Activated CD8-positive, alpha-beta memory T cell treated with anti-CD3 and anti-CD28 coated beads, Interleukin-2, amount 50 U/mL, for 24 hours (primary cell): Measurements from ENCODE around the gene ARL5B.

ENCODE experiments used
- DNase-seq: peaks from one replicate; pipeline ENCODE4 v3.0.0-alpha.2; 2020; ENCODE audit errors: extremely low read depth

The ARL5B gene

DNA sequence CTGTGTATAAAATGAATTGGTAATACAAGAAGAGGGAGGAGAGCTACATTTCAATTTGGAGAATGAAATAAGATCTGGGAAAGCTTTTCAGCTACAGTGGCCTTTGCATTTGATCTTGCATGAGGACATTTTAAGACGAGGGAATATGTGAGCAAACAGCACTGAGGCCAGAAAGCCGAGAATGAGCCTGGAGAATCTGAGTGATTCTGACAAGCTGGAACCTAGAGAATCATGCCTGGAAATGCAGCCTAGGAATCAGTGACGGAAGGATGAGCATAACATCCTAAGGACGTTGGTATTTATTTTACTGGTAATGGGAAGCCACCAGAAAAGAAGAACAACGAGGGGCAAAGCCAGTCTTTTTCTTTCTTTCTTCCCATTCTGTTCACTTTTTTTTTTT, 44.3 kb downstream of the ARL5B start:
- DNase-seq, result no peak

DNA sequence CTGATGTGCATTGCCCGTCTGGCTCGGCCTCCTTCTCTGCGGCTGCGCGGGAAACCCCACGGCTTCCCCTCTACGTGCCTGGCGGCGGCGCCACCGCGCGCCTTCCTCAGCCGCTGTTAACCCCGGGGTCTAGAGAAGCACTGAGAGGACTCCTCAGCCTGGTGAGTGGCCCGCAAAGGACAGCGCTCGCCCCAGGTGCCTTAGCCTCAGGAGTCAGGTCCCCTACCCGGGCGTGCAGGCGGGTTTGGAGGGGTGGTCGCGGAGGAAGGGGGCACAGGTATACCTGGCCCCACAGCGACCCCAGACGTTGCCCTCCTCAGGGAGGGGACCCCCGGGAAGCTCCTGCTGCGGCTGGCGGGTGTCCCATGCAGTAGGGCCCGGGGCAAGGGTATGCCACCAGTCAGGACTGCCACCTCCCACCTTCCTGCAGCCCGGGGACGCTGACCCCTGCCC, 51.0 kb downstream of the ARL5B start:
- DNase-seq, result no peak

DNA sequence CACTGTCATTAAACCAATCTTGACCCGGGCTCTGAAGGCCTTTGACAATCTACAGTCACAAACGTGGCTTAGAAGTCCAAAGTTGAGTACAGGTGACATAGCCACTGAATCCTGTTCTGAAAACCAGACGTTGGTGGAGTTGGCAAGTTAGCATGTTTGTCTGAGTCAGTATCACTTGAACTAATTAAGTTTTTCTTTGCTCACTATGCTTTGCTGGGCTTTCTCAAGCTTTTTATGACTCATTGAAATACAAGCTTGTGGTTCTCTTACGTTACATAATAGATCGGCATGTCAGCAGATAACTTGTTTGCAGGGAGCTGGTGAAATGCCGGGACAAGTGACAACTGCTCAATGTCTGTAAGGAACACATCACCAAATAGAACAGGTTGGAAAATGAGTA, 53.8 kb downstream of the ARL5B start:
- DNase-seq, result no peak

DNA sequence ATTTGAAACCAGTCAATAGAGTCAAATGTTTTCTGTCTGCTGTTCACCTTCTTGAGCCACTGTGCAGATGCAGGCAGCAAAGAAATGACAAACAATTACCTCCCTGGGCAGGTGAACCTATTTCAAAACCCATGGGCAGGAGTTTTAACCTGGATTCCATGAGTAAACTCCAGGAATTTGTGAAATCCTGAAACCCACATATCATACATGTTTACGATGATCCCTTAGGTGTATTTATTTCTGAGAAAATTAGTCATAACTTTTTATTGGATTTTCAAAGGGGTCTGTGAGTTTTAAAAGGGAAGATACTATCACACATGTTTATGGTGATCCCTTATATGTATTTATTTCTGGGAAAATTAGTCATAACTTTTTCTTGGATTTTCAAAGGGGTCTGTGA, 59.8 kb downstream of the ARL5B start:
- DNase-seq, result no peak

DNA sequence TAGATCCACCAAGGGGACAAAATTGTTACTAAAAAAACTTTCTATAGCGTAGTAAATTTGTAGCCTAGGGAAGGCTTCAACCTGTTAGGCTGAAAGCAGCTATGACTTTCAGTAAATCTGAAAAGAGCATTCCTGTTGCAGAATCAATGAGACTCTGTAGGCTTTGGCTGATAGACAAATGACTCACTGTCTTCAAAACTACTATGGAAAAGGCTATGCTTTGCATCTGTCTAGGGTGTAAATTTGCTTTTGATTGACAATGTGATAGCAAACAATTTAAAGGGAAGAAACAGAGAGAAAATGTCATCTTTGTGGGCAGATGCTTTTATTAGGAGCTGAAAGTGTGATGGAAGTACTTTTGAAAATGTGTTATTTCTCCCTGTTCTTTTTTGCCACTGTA, 60.6 kb downstream of the ARL5B start:
- DNase-seq, result no peak

DNA sequence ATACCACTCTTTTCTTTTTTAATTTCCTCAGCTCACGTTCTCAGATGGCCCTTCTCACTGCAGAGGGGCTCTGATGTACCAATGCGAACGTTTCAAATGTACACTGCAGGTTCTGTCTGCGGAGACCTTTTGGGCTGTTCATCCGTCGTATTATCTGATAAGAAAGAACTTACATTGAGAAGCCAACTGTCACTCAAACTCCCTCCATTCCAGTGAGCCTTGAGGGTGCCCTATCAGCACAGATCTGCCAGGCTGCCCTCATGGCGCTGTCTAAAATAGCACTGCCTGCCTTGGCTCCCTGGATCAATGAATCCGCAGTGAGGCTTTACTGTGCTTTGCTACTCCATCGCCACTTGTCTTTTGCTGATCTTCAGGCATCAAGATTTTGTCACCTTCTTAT, 61.8 kb downstream of the ARL5B start:
- no peak for DNase-seq

DNA sequence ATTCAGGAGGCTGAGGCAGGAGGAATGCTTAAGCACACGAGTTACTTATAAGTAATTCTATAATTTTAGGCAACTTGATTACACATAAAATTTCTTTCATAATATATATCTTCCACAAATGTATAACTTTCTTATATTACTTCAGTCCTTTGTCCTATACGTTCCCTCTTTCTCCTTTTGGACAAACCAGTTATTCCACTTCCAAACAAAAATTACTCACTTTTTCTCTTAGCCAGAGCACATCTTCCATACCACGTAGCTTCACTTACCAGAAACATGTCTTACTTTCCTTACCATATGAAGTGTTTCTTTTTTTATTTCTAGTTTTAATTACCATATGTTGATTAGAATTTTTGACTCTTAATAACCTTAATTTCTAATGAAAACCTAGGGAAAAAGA, 64.6 kb downstream of the ARL5B start:
- no peak for DNase-seq
